T-helper 17 cell (primary cell): ENCODE data around the gene ANKRD44. TPM values are rescaled to one million over a fixed set of nuclear protein-coding genes. Genes with fewer than 3 reads are reported as not detected.
A peak's percentile ranks its signal among the peaks of the same experiment; 100 is the strongest.
"Not testable (repeated sequence)": the region's sequence is repeated elsewhere in the genome, so short reads cannot be mapped to it uniquely, and the experiment has no call there.

Experiments used
- ATAC-seq: fragments of 150-1000 bp; cut with Tn5 transposase; 2 replicates; pipeline ENCODE4 v1.10.0; 2021; ENCODE audit warnings: mild to moderate bottlenecking, moderate library complexity
- DNase-seq, 3 donors: peaks; one replicate each; pipeline versions ENCODE4 v3.0.0 to v3.0.0-alpha.2; 2020 to 2021
- H3K9me3 ChIP-seq: one replicate; pipeline ENCODE4 v1.7.0; 2013; ENCODE audit warnings: low read length, mild to moderate bottlenecking; ENCODE audit not compliant: control insufficient read depth, poor library complexity, severe bottlenecking
- H3K27ac Mint-ChIP-seq: one replicate; pipeline ENCODE4 v1.8.0; 2022; ENCODE audit warnings: mild to moderate bottlenecking, moderate library complexity, mixed read lengths
- H3K27me3 Mint-ChIP-seq: one replicate; pipeline ENCODE4 v1.8.0; 2022; ENCODE audit warnings: mixed read lengths
- H3K36me3 Mint-ChIP-seq: one replicate; pipeline ENCODE4 v1.8.0; 2022; ENCODE audit warnings: low read depth, mixed read lengths
- H3K4me1 Mint-ChIP-seq: one replicate; pipeline ENCODE4 v1.8.0; 2022; ENCODE audit warnings: mild to moderate bottlenecking, mixed read lengths
- H3K4me3 Mint-ChIP-seq: one replicate; pipeline ENCODE4 v1.8.0; 2022; ENCODE audit warnings: mild to moderate bottlenecking, moderate library complexity, mixed read lengths
- total RNA-seq, 4 donors: library from RNA in 2 of 4; stranded (reverse) in 2 of 4; gene quantifications; one replicate each; pipeline ENCODE4 v1.2.3 and lab custom pipeline; 2022 to 2026

The ANKRD44 gene
- total RNA-seq, 2 donors from 2014 or later, result 232 to 246 TPM

- no peaks in the 10 kb centered on the region for H3K27me3 Mint-ChIP-seq
- peaks cover 56% of the 10 kb centered on the region for H3K4me1 Mint-ChIP-seq
- H3K4me3 Mint-ChIP-seq, result peak overlapping the region; percentile 7
- H3K9me3 ChIP-seq, result no peaks in the 10 kb centered on the region
- H3K27ac Mint-ChIP-seq, result peak overlapping the region; percentile 97
- ATAC-seq (no peak), DNase-seq (no peak)
- H3K36me3 Mint-ChIP-seq, result peaks cover 4% of the 10 kb centered on the region
Observed at GRCh38 chr2:197245829-197246804, 64.5 kb downstream of the ANKRD44 start.

GRCh38 chr2:197244349-197244748, 66.2 kb downstream of the ANKRD44 start:
- no peaks in the 10 kb centered on the region for H3K27me3 Mint-ChIP-seq
- ATAC-seq (no peak), DNase-seq (no peak)
- peak overlapping the region; percentile 87 for H3K27ac Mint-ChIP-seq
- no peak overlapping the region for H3K4me3 Mint-ChIP-seq
- no peaks in the 10 kb centered on the region for H3K9me3 ChIP-seq
- H3K36me3 Mint-ChIP-seq, result peaks cover 4% of the 10 kb centered on the region
- H3K4me1 Mint-ChIP-seq, result peaks cover 57% of the 10 kb centered on the region

GRCh38 chr2:197242719-197243118, 67.9 kb downstream of the ANKRD44 start:
- peaks cover 59% of the 10 kb centered on the region for H3K4me1 Mint-ChIP-seq
- no peaks in the 10 kb centered on the region for H3K27me3 Mint-ChIP-seq
- H3K27ac Mint-ChIP-seq, result peak overlapping the region; percentile 99
- ATAC-seq (no peak), DNase-seq (no peak)
- peaks cover 4% of the 10 kb centered on the region for H3K36me3 Mint-ChIP-seq
- H3K9me3 ChIP-seq, result no peaks in the 10 kb centered on the region
- H3K4me3 Mint-ChIP-seq, result no peak overlapping the region

GRCh38 chr2:197241596-197241995, 69.0 kb downstream of the ANKRD44 start:
- Mint-ChIP-seq H3K4me1 (peaks cover 60% of the 10 kb centered on the region), H3K4me3 (no peak overlapping the region), H3K27me3 (no peaks in the 10 kb centered on the region), H3K27ac (peak overlapping the region; percentile 99), H3K36me3 (peaks cover 3% of the 10 kb centered on the region)
- no peaks in the 10 kb centered on the region for H3K9me3 ChIP-seq
- no peak for ATAC-seq
- no peak for DNase-seq

- H3K4me3 Mint-ChIP-seq, result peak overlapping the region; percentile 81
- H3K27me3 Mint-ChIP-seq, result no peaks in the 10 kb centered on the region
- ATAC-seq (no peak), DNase-seq (no peak)
- no peaks in the 10 kb centered on the region for H3K9me3 ChIP-seq
- H3K27ac Mint-ChIP-seq, result peak overlapping the region; percentile 99
- H3K36me3 Mint-ChIP-seq, result peaks cover 3% of the 10 kb centered on the region
- peaks cover 61% of the 10 kb centered on the region for H3K4me1 Mint-ChIP-seq
Observed at GRCh38 chr2:197241153-197241552, 69.4 kb downstream of the ANKRD44 start.

GRCh38 chr2:197240421-197241041, 70.0 kb downstream of the ANKRD44 start:
- no peaks in the 10 kb centered on the region for H3K9me3 ChIP-seq
- DNase-seq (no peak), ATAC-seq (peak; percentile 57)
- Mint-ChIP-seq H3K36me3 (peaks cover 3% of the 10 kb centered on the region), H3K27me3 (no peaks in the 10 kb centered on the region), H3K4me1 (peaks cover 63% of the 10 kb centered on the region), H3K27ac (peak overlapping the region; percentile 99), H3K4me3 (peak overlapping the region; percentile 81)

- DNase-seq, ATAC-seq, H3K9me3 ChIP-seq, H3K27me3 Mint-ChIP-seq, H3K36me3 Mint-ChIP-seq: not testable (repeated sequence)
- Mint-ChIP-seq H3K4me3 (peak overlapping the region; percentile 81), H3K27ac (peak overlapping the region; percentile 99), H3K4me1 (peaks cover 64% of the 10 kb centered on the region)
Observed at GRCh38 chr2:197240018-197240417, 70.6 kb downstream of the ANKRD44 start.

GRCh38 chr2:197239434-197239833, 71.1 kb downstream of the ANKRD44 start:
- no peak for DNase-seq
- peaks cover 67% of the 10 kb centered on the region for H3K4me1 Mint-ChIP-seq
- peak overlapping the region; percentile 85 for H3K4me3 Mint-ChIP-seq
- H3K36me3 Mint-ChIP-seq, result peaks cover 3% of the 10 kb centered on the region
- peak overlapping the region; percentile 99 for H3K27ac Mint-ChIP-seq
- ATAC-seq, result peak; percentile 44
- H3K9me3 ChIP-seq, result no peaks in the 10 kb centered on the region
- no peaks in the 10 kb centered on the region for H3K27me3 Mint-ChIP-seq

GRCh38 chr2:197238043-197238365, 72.6 kb downstream of the ANKRD44 start:
- H3K9me3 ChIP-seq, result no peaks in the 10 kb centered on the region
- peaks cover 3% of the 10 kb centered on the region for H3K36me3 Mint-ChIP-seq
- peak overlapping the region; percentile 89 for H3K4me3 Mint-ChIP-seq
- DNase-seq, result no peak
- peak; percentile 50 for ATAC-seq
- peaks cover 65% of the 10 kb centered on the region for H3K4me1 Mint-ChIP-seq
- H3K27me3 Mint-ChIP-seq, result no peaks in the 10 kb centered on the region
- peak overlapping the region; percentile 99 for H3K27ac Mint-ChIP-seq

- Mint-ChIP-seq H3K36me3 (peaks cover 3% of the 10 kb centered on the region), H3K27me3 (no peaks in the 10 kb centered on the region), H3K4me3 (peak overlapping the region; percentile 89), H3K4me1 (peaks cover 68% of the 10 kb centered on the region), H3K27ac (peak overlapping the region; percentile 99)
- DNase-seq (no peak), ATAC-seq (no peak)
- no peaks in the 10 kb centered on the region for H3K9me3 ChIP-seq
Observed at GRCh38 chr2:197237291-197238042, 73.1 kb downstream of the ANKRD44 start.

GRCh38 chr2:197236816-197237215, 73.8 kb downstream of the ANKRD44 start:
- Mint-ChIP-seq H3K4me3 (peak overlapping the region; percentile 81), H3K4me1 (peaks cover 70% of the 10 kb centered on the region), H3K27ac (peak overlapping the region; percentile 99), H3K36me3 (peaks cover 3% of the 10 kb centered on the region), H3K27me3 (no peaks in the 10 kb centered on the region)
- DNase-seq (no peak), ATAC-seq (peak; percentile 22)
- H3K9me3 ChIP-seq, result no peaks in the 10 kb centered on the region

- Mint-ChIP-seq H3K27me3 (no peaks in the 10 kb centered on the region), H3K36me3 (peaks cover 3% of the 10 kb centered on the region), H3K4me3 (peak overlapping the region; percentile 81), H3K27ac (peak overlapping the region; percentile 99), H3K4me1 (peaks cover 70% of the 10 kb centered on the region)
- DNase-seq, result no peak
- no peaks in the 10 kb centered on the region for H3K9me3 ChIP-seq
- ATAC-seq, result no peak
Observed at GRCh38 chr2:197236159-197236558, 74.4 kb downstream of the ANKRD44 start.

GRCh38 chr2:197235711-197236110, 74.9 kb downstream of the ANKRD44 start:
- H3K27me3 Mint-ChIP-seq, result no peaks in the 10 kb centered on the region
- no peak for ATAC-seq
- H3K36me3 Mint-ChIP-seq, result peaks cover 3% of the 10 kb centered on the region
- H3K9me3 ChIP-seq, result no peaks in the 10 kb centered on the region
- H3K4me3 Mint-ChIP-seq, result peak overlapping the region; percentile 81
- peak overlapping the region; percentile 99 for H3K27ac Mint-ChIP-seq
- no peak for DNase-seq
- H3K4me1 Mint-ChIP-seq, result peaks cover 67% of the 10 kb centered on the region
